B cell (primary cell): ENCODE measurements around the gene KRT84. TPM values are rescaled to one million over a fixed set of nuclear protein-coding genes. Genes with fewer than 3 reads are reported as not detected.

Experiments used
- ATAC-seq: fragments of 200-7000 bp; cut with Tn5 transposase; one replicate; pipeline ENCODE4 v1.10.0; 2021; ENCODE audit warnings: low read depth, mild to moderate bottlenecking, moderate number of reproducible peaks, moderate library complexity
- CTCF ChIA-PET: fragments of 350-600 bp; sonication (Branson Sonifier 250); formaldehyde crosslinking; loops from one replicate; lab custom pipeline; 2021; ENCODE audit warnings: antibody characterized with exemption, inconsistent platforms; lab: Charles Lee
- POLR2A ChIA-PET: fragments of 350-600 bp; sonication (Branson Sonifier 250); formaldehyde crosslinking; loops from one replicate; lab custom pipeline; 2021; ENCODE audit warnings: antibody characterized with exemption; lab: Charles Lee
- DNase-seq: peaks from one replicate; pipeline ENCODE4 v3.0.0; 2013
- H2AFZ ChIP-seq: 2 replicates; pipeline ENCODE4 v1.6.1; 2012; ENCODE audit warnings: mild to moderate bottlenecking, low read depth, low read length; ENCODE audit not compliant: insufficient read depth, poor library complexity, severe bottlenecking
- H3K27ac ChIP-seq, 2 donors: 1 replicate in 1 of 2; 2 replicates in 1 of 2; pipeline ENCODE4 v1.5.1; 2012 to 2013; ENCODE audit warnings: low read length in 2 of 2, mild to moderate bottlenecking in 2 of 2, moderate library complexity in 1 of 2
- H3K27me3 ChIP-seq, 4 experiments: fragments of 200-600 bp in 1 of 4; sonication (generic) in 1 of 4; replicated peaks in 1 of 4; 1 replicate in 2 of 4; 2 replicates in 2 of 4; pipeline versions ENCODE4 v1.6.1 to v1.7.0; 2013 to 2016; ENCODE audit warnings: low read length in 3 of 4, mild to moderate bottlenecking in 2 of 4, mixed read lengths in 1 of 4, moderate library complexity in 1 of 4; ENCODE audit not compliant: insufficient read depth in 4 of 4, control insufficient read depth in 3 of 4; ENCODE audit errors: control extremely low read depth in 1 of 4
- H3K36me3 ChIP-seq, 2 experiments: replicated peaks in 1 of 2; 1 replicate in 1 of 2; 2 replicates in 1 of 2; pipeline versions ENCODE4 v1.6.1 to v1.7.1; 2013; ENCODE audit warnings: low read length in 1 of 2; ENCODE audit not compliant: insufficient read depth in 2 of 2, control insufficient read depth in 1 of 2; ENCODE audit errors: control extremely low read depth in 1 of 2, extremely low read depth in 1 of 2
- H3K4me1 ChIP-seq, 2 donors: fragments of 200-600 bp in 1 of 2; sonication (generic) in 1 of 2; 1 replicate in 1 of 2; 2 replicates in 1 of 2; pipeline versions ENCODE4 v1.5.1 to v1.6.1; 2013 to 2017; ENCODE audit warnings: low read length in 2 of 2; ENCODE audit not compliant: control insufficient read depth in 2 of 2, insufficient read depth in 2 of 2
- H3K4me2 ChIP-seq: replicated peaks from 2 replicates; pipeline ENCODE3; 2012; ENCODE audit warnings: mild to moderate bottlenecking, low read depth, low read length; ENCODE audit not compliant: poor library complexity, severe bottlenecking
- H3K4me3 ChIP-seq, 5 experiments: fragments of 200-600 bp in 1 of 5; sonication (generic) in 1 of 5; 1 replicate in 3 of 5; 2 replicates in 2 of 5; pipeline versions ENCODE4 v1.5.1 to v1.7.0; 2011 to 2016; ENCODE audit warnings: low read length in 4 of 5, mild to moderate bottlenecking in 4 of 5, low read depth in 2 of 5, control low read depth in 1 of 5, moderate library complexity in 1 of 5; ENCODE audit not compliant: insufficient read depth in 1 of 5; ENCODE audit errors: control extremely low read depth in 1 of 5, extremely low read depth in 1 of 5
- H3K79me2 ChIP-seq: fragments of 200-600 bp; sonication (generic); one replicate; pipeline ENCODE4 v1.6.0; 2016; ENCODE audit warnings: low read length; ENCODE audit not compliant: control insufficient read depth, insufficient read depth
- H3K9ac ChIP-seq: fragments of 200-600 bp; sonication (generic); 2 replicates; pipeline ENCODE4 v1.6.1; 2017; ENCODE audit warnings: mild to moderate bottlenecking, low read length, moderate library complexity
- H3K9me3 ChIP-seq, 3 donors: one replicate each; pipeline versions ENCODE4 v1.6.1 to v1.7.1; 2013; ENCODE audit warnings: low read length in 2 of 3; ENCODE audit not compliant: control insufficient read depth in 2 of 3, insufficient read depth in 1 of 3; ENCODE audit errors: control extremely low read depth in 1 of 3
- H4K20me1 ChIP-seq: 2 replicates; pipeline ENCODE4 v1.6.0; 2012; ENCODE audit warnings: mild to moderate bottlenecking, low read length; ENCODE audit not compliant: insufficient read depth, control insufficient read depth, poor library complexity, severe bottlenecking
- H3K27ac Mint-ChIP-seq: one replicate; pipeline ENCODE4 v1.8.0; 2021; ENCODE audit warnings: mixed read lengths
- H3K27me3 Mint-ChIP-seq: one replicate; pipeline ENCODE4 v1.8.0; 2021; ENCODE audit warnings: mixed read lengths
- H3K4me1 Mint-ChIP-seq: one replicate; pipeline ENCODE4 v1.8.0; 2021; ENCODE audit warnings: mixed read lengths
- H3K4me3 Mint-ChIP-seq: one replicate; pipeline ENCODE4 v1.8.0; 2021; ENCODE audit warnings: mixed read lengths
- H3K9me3 Mint-ChIP-seq: one replicate; pipeline ENCODE4 v1.8.0; 2022; ENCODE audit warnings: mixed read lengths; ENCODE audit not compliant: insufficient read depth
- EZH2 ChIP-seq: IDR thresholded peaks from 2 replicates; pipeline ENCODE4 v1.6.1; 2012; ENCODE audit warnings: borderline replicate concordance, low read depth, mild to moderate bottlenecking, moderate library complexity, low read length; ENCODE audit not compliant: insufficient read depth, poor library complexity, severe bottlenecking
- WGBS: methylation state at CpG from one replicate; pipeline ENCODE4 v1.1.5; 2013; ENCODE audit warnings: missing lambda C conversion rate; ENCODE audit not compliant: insufficient coverage; 5-methylcytosine and 5-hydroxymethylcytosine counted together
- intact Hi-C: fragments of 100-400 bp; cut with micrococcal nuclease; formaldehyde crosslinking; loops from one replicate; pipeline ENCODE4 v1.10.0; 2022
- polyA plus RNA-seq: library from polyadenylated mRNA; depleted of rRNA; stranded (reverse); fragments of >200 nt; gene quantifications from 2 replicates; pipeline ENCODE4 v1.2.3, GENCODE V29; 2012
- total RNA-seq, 2 donors: library from RNA; stranded (reverse); fragments of 120-200 nt in 1 of 2; gene quantifications; 1 replicate in 1 of 2; 2 replicates in 1 of 2; pipeline versions ENCODE4 v1.2.3 to v1.2.4, GENCODE V29; 2013 to 2022
- TF ChIP-seq, protein P1 (sequence below): fragments of 200-600 bp; IDR thresholded peaks from one replicate; pipeline ENCODE4 v1.8.0; 2022; ENCODE audit warnings: antibody characterized with exemption, mild to moderate bottlenecking

The KRT84 gene
- total and polyA plus RNA-seq, 2 donors (not counting 1 experiment from before 2014, with no cell fraction given) = not detected

DNA sequence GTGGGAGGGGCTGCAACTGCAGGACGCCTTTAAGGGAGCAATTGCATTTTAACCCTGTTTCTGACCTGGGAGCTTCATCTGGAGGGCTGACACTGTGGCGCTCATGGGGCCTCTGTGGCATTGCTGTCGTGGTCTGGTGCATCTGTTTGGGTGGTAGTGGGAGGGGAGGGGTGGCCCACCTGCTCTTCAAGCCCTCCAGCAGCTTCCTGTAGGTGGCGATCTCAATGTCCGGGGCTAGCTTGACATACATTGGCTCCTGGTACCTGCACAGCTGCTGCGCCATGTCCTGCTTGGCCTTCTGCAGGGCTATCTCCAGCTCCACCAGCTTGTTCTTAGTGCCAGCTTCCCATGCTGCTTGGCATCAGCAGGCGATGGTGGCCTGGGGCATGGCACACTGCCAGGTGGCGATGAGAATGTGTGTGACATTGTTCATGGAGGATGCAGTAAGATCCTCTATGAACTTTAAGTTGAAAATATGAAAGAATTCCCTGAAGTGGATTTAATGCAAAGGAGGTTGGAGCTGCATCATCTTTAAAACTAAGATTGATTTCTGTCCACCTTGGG, 28.4 kb upstream of the KRT84 start:
- ChIA-PET POLR2A (no interaction called here), CTCF (no interaction called here)
- intact Hi-C loops = no loop called here

DNA sequence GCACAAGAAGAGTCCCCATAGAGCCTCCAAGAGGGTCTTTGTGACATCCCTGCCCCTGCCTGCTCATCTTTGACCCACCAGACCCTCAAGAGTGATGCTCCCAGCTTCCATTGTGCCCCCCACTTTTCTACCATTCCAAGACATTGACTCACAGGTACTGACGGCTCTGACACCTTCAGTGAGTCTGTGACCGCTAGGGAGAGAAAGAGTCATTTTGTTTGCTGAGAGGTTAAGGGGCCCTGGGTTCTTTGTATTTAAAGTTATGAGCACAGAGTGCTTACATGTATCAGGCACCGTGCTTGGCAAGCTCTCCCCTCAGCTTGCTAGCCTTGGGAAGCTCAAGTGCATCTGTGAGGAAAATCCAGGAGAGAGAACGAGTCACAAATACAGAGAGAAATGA, 27.8 kb upstream of the KRT84 start:
- intact Hi-C loops = no loop called here
- Histone ChIP-seq H3K27me3 (no peaks in the 10 kb centered on the region), H3K79me2 (no peaks in the 10 kb centered on the region), H2AFZ (no peak overlapping the region), H3K27ac (no peak overlapping the region), H3K36me3 (no peaks in the 10 kb centered on the region), H3K9ac (no peak overlapping the region), H3K4me3 (no peak overlapping the region), H3K9me3 (no peaks in the 10 kb centered on the region), H3K4me1 (no peaks in the 10 kb centered on the region), H4K20me1 (no peaks in the 10 kb centered on the region), H3K4me2 (no peak overlapping the region)
- Mint-ChIP-seq H3K4me1 (no peaks in the 10 kb centered on the region), H3K27me3 (peaks cover 37% of the 10 kb centered on the region), H3K27ac (no peak overlapping the region), H3K4me3 (no peak overlapping the region), H3K9me3 (no peaks in the 10 kb centered on the region)
- TF ChIP-seq, protein P1, sequence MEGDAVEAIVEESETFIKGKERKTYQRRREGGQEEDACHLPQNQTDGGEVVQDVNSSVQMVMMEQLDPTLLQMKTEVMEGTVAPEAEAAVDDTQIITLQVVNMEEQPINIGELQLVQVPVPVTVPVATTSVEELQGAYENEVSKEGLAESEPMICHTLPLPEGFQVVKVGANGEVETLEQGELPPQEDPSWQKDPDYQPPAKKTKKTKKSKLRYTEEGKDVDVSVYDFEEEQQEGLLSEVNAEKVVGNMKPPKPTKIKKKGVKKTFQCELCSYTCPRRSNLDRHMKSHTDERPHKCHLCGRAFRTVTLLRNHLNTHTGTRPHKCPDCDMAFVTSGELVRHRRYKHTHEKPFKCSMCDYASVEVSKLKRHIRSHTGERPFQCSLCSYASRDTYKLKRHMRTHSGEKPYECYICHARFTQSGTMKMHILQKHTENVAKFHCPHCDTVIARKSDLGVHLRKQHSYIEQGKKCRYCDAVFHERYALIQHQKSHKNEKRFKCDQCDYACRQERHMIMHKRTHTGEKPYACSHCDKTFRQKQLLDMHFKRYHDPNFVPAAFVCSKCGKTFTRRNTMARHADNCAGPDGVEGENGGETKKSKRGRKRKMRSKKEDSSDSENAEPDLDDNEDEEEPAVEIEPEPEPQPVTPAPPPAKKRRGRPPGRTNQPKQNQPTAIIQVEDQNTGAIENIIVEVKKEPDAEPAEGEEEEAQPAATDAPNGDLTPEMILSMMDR = no peak
- TF ChIP-seq EZH2 = no peak
- ChIA-PET CTCF (no interaction called here), POLR2A (no interaction called here)
- DNase-seq = no peak
- 30% methylated on average over 1 of the region's 4 CpGs for WGBS
- no peak for ATAC-seq

More for the DNA sequence above, 28.4 kb upstream of the KRT84 start:
- 65% methylated on average over 8 of the region's 8 CpGs for WGBS
- Histone ChIP-seq H3K4me1 (no peaks in the 10 kb centered on the region), H3K27me3 (no peaks in the 10 kb centered on the region), H3K9ac (no peak overlapping the region), H3K36me3 (no peaks in the 10 kb centered on the region), H3K79me2 (no peaks in the 10 kb centered on the region), H3K9me3 (no peaks in the 10 kb centered on the region), H3K27ac (no peak overlapping the region), H4K20me1 (no peaks in the 10 kb centered on the region), H3K4me3 (no peak overlapping the region), H3K4me2 (no peak overlapping the region), H2AFZ (no peak overlapping the region)
- no peak for DNase-seq
- no peak for ATAC-seq
- Mint-ChIP-seq H3K4me3 (no peak overlapping the region), H3K9me3 (no peaks in the 10 kb centered on the region), H3K27me3 (peaks cover 37% of the 10 kb centered on the region), H3K27ac (no peak overlapping the region), H3K4me1 (no peaks in the 10 kb centered on the region)
- no peak for TF ChIP-seq EZH2
- TF ChIP-seq, protein P1 = no peak
